DLD1 (cell line): ENCODE measurements around the gene RPL37A.

Experiments
- in situ Hi-C: cut with HindIII; loops from 2 replicates; pipeline ENCODE4 v1.10.0; 2017; ENCODE audit warnings: low sequenced_read_pairs

RPL37A gene

DNA sequence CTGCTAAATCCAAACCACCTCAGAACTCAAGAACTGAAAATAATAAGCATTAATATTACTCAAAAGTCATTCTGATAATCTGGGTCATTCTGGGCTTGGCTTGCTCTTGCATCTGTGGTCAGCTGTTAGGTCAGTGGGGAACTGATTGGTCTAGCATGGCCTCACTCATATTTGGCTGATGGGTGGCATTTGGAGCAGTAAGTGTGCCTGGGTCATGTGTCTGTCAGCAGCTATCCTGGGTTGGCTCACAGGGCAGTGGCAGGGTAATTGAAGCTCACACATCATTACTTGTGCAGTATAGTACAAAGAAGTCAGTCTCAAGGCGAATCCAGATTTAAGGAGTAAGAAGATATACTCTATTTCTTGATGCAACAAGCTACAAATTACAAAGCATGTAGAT is 9.6 kb downstream of the RPL37A start:
- in situ Hi-C loops = loop anchor here (25.0 kb wide), 1 partner anchor 154 kb away; no protein-coding TSS in a partner anchor

DNA sequence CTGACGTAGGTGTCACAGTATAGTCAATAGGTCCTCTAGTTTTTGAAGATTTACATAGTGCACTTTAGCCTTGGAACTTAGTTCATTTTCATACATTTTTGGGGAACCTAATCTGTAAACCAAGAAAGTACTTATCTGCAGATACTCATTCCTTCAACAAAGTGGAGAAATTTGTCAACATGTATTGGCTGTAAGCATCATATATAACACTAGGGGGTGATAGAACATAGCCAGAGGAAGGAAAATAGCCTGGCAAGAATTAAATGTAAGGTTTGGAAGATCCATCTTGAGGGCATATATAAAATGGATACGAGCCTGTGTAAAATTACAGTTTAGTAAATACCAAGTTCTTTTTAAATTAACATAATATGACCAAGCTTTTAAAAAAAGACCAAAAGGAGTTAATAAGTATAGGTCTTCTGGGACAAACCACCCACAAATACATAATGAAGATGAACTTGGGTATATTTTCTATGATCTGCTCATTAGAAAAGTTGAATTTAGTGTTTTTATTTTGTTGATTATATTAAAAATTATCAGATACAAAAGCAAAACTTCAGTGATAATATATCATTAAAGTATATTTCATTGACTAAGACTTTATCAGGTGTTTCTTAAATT is 18.2 kb downstream of the RPL37A start:
- in situ Hi-C loops = loop anchor here (25.0 kb wide), 1 partner anchor 145 kb away; no protein-coding TSS in a partner anchor

DNA sequence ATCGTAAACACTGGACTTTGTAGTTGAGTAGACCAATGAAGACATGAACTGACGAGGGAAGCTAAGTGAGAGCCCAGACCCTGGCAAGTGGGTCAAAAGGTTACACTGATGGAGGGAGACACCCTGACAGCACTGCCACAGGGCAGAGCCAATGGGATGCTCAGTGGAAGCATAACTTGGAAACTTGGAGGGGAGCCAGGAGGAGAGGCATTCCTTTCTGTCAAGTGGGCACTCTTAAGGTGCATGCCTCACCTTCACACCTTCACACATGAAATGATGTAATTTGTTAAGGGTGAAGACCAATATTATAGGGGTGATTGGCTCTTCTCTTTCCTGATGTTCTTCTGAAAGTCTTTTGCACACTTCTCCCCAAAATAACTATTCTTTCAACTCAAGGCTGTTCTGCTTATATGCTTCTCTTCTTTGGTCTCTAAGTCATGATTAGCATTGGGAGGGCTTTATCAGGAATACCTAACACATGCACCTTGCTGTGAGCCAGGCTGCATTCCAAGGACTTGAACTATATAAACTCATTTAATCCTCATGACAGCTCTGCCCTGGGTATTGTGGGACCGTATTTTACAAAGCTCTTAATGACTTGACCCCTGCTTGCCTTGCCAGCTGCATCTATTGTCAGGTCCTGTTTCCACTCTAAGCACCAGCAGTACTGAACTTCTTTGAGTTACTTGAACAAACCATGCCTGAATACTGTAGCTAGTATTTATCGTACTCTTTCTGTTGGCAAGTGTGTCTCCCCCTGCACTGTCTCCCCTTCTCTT is 19.0 kb downstream of the RPL37A start:
- in situ Hi-C loops = loop anchor here (25.0 kb wide), 1 partner anchor 145 kb away; no protein-coding TSS in a partner anchor

DNA sequence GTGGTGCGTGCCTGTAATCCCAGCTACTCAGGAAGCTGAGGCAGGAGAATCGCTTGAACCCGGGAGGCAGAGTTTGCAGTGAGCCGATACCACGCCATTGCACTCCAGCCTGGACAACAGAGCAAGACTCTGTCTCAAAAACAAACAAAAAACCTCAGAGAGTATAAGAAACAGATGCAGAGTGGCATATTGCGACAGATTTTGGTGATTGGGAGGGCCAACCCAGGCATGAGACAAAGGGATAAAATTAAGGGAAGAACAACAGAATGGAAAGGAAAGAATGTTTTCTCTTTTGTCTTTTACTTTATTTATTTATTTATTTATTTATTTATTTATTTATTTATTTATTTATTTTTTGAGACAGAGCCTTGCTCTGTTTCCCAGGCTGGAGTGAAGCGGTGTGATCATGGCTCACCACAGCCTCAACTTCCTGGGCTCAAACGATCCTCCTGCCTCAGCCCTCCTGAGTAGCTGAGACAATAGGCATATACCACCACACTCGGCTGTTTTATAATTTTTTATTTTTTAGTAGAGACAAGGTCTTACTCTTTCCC is 20.0 kb downstream of the RPL37A start:
- in situ Hi-C loops = loop anchor here (25.0 kb wide), 1 partner anchor 144 kb away; no protein-coding TSS in a partner anchor

DNA sequence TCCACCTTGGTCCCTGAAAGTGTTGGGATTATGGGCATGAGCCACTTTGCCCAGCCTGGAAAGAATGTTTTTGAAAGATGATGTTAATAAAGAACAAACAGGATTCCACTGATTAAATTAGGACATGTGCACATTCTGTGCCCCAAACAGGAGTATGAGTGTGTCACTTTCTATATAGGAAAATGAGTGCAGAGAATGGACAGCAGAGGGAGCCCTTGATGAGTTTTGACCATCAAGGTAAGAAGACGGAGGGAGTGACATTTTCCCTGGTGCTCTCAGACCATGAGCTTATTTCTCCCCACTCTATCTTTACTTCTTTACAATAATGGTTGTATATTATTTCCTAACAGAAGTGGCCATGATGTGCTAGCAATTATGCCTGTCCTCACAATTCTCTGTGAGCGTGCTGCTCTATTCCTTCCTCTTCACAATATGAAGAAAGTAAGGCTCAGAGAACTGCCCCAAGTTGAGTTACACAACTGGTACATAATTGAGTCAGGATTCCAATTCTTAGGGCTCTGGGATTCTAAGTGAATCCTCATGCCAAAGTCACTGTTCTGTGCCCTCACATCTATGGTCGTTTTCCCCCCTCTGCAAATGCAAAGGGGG is 20.6 kb downstream of the RPL37A start:
- in situ Hi-C loops = loop anchor here (25.0 kb wide), 1 partner anchor 143 kb away; no protein-coding TSS in a partner anchor

DNA sequence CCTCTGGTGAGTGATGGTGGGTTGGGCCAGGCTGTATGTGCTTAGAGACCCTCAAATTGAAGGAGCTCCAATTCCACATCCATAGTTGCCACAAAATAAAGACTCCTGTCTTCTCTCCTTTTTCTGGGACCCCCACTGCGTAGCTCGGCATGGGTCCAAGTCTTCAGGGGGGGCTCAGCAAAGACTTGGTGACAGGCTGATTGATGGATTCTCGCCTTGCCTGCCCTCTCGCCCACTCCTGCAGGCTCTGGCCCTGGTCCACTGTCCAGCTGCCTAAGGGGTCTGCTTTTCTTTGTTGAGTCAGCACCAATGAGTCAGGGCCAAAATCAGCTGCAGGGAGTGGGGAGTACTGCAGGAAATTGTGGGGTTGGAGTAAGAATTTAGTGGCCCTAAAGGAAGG is 21.5 kb downstream of the RPL37A start:
- in situ Hi-C loops = loop anchor here (25.0 kb wide), 1 partner anchor 142 kb away; no protein-coding TSS in a partner anchor

DNA sequence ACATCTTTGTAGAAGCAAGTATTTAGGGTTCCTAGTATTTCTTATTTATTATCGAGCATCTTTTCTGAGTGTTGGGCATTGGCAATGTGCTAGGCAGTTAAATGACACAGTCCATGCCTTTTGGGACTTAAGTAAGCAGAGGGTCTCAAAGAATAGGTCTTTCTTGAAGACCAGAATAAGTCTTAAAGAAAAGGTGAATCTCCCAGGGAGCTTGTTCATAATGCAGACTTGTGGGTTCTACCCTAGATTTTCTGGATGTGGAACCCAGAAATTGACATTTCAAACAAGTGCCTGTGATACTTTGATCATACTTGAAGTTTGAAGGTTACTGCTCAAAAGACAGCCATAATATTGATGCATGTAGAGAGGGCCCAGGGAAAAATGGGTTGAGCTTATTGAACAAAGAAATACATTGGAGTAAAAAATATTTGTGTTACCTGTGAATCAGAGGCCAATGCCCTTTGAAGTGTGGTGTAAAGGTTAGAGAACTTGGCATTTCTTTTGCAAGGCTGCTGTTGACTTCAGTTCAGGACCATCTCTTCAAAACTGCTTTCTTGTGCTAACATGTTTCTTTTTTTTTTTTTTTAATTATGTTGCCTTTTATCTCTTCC is 24.4 kb downstream of the RPL37A start:
- in situ Hi-C loops = loop anchor here (25.0 kb wide), 1 partner anchor 139 kb away; no protein-coding TSS in a partner anchor

DNA sequence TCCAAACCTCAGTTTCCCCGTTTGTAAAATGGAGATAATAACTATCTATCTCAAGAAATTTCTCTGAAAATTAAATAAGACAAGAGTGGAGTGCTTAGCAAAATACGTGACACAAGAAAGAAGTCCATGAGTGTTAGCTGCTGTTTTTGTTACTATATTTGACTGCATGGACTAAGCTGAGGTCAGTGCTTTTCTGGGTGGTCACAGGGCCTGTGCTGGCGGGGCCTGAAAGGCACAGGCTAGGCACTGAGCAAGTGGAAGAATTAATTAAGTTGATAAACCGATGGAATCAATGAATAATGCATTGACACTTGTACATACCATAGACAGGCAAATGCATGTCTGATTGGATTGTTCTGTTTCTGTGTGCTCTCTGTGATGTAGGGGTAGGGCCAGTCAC is 27.3 kb downstream of the RPL37A start:
- in situ Hi-C loops = no loop called here

DNA sequence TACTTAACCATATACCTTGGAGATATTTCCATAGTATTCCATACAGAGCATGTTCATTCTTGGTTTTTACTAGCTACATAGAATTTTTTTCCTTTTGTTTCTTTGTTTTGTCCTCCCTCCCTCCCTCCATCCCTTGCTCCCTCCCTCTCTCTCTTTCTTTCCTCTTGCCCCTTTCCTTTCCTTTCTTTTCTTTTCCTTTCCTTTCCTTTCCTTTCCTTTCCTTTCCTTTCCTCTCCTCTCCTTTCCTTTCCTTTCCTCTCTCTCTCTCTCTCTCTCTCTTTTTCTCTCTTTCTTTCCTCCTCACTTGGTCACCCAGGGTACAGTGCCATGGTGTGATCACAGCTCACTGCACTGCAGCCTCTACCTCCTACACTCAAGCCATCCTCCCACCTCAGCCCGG is 28.3 kb downstream of the RPL37A start:
- in situ Hi-C loops = no loop called here

DNA sequence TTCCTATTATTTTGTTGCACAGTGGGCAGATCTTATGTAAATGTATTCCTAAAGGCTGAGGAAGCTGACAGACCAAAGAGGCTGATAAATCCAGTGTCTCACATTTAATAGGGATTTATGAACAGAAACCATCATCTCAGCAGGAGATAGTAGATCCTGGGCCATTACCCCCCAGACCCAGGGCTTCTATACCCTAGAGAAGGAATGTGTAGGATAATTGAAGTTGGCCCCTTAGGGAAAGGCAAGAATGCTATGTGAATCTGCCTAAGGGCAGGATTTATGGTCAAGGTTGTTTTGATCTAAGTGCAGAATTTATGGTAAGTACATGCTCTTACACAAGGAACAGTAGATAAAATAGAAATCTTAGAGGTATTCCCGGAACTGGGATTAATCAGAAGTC is 29.0 kb downstream of the RPL37A start:
- in situ Hi-C loops = no loop called here

DNA sequence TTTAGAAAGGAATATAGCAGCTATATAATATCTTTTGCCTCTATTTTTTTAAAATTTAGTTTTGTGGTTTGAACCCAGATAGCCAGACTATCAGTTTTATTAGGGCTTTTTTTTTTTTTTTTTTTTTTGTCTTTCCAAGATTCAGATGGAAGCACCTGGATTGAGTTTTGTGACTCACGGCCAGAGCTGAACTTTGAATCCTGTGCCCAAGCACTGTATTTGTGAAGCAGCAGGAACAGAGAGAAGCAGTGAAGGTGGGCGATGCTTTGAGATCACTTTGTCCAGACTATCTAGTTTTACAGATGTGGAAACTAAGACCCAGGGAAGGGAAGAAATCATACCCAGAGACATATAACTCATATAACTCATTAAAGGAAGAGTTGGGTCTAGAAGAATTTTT is 33.9 kb downstream of the RPL37A start:
- in situ Hi-C loops = no loop called here

DNA sequence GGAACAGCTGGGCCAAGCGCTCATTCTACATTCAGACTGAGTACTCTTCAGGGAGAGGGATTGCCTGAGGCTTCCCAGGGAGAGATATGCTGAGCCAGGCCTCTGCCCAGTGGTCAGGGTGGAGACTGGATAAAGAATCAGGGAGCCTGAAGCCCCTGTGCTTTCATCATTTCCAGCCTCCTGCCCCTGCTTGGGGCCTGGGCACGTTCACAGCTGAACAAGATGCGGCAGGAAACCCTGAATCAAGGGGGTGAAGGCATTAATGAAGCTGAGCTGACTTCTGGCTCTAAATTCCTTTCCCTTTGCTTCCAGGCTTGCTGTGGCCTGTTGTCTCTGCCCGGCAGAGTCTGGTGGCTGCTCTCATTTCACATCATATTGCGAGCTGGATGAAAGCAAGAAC is 35.0 kb downstream of the RPL37A start:
- in situ Hi-C loops = no loop called here

DNA sequence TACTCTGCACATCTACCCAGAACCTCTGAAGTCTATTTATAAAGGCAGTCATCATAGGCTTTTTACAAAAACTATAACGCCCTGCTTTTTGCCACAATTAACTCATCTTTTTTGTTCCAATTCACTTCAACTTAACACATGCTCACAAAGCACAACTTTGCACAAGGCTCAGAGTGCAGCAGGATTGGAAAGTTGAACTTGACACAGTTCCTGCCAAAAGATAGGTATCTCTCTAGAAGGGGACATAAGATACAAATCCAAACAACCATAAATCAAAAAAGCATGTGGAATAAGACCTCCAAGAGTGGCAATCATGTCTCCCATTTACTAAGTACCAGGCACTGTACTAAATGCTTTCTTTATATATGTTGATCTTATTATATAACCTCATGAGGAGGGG is 36.2 kb downstream of the RPL37A start:
- in situ Hi-C loops = no loop called here

DNA sequence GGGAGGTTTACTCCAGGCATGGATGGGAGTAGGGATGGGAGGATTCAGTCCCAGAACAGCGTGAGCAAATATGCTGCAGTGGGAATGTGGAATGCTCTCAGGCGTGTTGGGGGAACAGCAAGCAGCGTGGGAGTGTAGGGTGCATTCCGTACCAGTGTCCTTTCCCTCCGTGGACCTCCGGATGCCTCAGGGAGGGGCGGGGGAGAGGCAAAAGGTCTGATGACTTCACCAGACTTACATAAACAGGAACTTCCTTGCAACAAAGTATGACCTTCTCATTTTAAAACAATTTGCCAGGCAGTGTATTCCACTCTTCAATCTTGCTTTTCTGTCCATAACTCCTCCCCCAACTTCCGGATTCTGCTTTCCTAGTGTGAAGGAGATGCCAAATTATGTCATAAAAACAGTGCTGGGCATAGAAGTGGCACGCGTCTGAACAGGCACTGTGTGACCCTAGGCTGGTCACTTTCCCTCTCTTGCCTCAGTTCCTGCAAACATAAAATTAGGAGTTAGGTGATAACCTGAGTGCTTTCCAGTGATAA is 36.9 kb downstream of the RPL37A start:
- in situ Hi-C loops = no loop called here

DNA sequence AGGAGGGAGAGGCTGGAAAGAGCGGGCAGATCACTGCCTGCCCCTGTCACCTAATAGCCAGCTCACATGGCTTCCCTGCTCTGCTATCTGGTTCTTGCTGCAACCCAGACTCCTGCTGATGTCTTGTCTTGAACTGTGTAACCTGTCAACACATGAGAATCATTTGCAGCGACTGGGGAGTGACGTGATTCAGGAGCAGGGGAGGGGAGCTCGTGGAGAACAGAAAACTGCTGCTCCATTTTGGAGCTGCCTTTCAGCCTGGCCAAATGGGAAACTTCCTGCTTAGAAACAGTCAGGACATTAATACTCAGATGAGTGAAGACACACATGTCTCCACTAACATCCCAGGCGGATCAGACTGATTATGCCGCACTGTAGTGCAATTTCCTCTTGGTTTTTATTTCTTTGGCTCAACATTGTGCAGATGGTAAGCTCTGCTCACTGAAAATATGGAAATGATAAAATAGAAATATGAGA is 38.1 kb downstream of the RPL37A start:
- in situ Hi-C loops = no loop called here

DNA sequence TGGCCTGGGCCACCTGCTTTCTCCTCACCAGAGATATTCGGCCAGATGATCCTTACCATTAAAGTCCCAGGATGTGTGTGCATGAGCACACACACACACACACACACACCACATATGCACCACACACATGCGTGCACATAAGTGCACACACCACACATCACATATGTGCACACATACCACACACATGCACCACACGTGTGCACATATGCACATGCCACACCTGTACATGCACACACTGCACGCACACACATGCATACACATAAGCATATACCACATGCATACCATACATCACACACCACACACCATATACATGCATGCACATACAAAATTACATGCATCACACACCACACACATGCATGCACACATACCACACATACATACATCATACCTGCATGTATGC is 38.7 kb downstream of the RPL37A start:
- in situ Hi-C loops = no loop called here

DNA sequence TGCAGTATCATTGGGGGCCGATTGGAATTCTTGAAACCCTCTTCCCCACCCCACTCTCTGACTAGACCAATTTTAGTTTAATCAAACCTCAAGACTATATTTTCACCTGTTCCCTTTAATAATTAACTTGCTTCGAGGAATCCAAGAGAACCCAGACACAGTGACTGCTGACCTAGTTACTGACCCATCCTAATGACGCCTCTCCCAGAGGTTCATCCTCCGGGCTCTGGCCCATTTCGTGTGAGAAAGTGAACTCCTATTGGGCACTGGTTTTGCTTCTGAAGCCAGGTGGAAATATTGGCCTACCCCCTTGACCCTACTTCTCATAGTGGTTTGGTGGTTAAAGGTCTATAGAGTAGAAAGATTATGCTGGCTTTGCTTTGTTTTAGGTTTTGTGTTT is 39.9 kb downstream of the RPL37A start:
- in situ Hi-C loops = no loop called here

DNA sequence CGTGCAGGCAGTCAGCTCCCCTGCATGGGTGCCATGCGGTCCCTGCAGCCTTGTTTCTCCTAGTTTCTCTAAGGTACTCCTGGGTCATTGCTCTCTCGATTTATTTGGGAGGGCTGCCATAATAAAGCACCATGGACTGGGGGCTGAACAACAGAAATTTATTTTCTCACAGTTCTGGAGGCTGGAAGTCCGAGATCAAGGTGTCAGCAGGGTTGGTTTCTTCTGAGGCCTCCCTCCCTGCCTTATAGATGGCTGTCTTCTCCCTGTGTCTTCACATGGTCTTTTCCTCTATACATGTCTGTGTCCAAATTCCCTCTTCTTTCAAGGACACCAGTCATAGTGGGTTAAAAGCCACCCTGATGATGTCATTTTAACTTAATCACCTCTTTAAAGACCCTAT is 40.5 kb downstream of the RPL37A start:
- in situ Hi-C loops = no loop called here

DNA sequence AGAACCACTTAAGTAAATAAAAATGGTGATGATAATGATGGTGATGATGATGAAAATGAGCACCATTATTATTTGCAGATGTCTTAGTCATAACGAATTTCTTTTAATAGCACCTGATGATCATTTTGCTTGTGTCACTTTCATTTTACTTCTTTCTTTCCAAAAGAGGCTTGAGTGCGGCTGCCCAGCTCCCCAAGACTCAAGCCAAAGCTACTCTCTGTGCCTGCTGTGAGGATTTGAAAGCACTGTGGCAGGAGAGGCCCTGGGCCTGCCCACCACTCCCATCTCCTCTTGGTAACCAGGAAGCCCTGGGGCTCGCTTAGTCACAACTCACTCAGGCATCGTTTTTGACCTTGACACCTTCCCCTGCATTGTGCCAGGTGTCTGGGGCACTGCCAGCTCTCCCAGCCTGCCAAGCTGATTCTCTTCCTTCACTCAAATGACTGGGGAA is 41.2 kb downstream of the RPL37A start:
- in situ Hi-C loops = no loop called here

DNA sequence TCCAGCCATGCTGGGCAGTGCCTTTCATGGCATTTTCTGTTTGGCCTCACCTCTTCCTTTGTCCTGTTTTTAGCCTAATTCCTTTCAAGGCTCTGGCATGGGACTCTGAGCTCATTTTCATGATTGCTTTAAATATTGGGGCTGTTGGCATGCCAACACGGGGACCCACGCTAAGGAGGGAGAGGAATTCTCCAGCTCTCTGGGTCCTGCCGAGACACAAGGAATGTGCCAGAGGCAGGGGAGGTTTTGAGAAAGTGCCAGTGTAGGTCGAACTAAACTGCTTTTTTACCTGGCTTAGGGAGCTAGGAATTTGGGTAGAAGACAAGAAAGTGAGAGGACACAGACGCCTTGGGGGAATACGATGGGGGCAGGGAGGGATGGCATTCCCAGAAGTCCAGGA is 42.3 kb downstream of the RPL37A start:
- in situ Hi-C loops = no loop called here

DNA sequence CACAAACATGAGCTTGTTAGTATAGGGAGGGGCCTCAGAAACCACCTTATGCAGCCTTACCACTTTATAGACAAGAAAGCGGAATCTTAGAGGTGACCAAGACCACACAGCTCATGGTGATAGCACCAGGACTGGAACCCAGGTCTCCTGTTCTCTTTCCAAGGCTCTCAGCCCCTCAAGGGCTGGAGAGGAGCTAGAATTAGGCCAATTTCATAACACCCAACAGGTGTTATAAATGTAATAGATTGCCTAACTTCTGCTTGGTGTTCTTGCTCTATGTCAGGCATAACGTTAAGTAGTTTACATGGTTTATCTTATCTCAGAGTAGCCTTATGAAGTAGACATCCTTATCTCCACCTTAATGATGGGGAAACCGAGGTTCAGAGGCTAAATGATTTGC is 42.9 kb downstream of the RPL37A start:
- in situ Hi-C loops = no loop called here
